ENCODE results near the gene MMP20.

MMP20 gene

GRCh38 chr11:102552447-102553194 lies 72.5 kb downstream of the MMP20 start:
- H3K9me3 ChIP-seq (ENCODE audit: control insufficient read depth, low read length) = no peaks in the 10 kb centered on the region
- H3K27ac ChIP-seq = no peak overlapping the region
- H3K4me1 ChIP-seq = no peaks in the 10 kb centered on the region
- no peak overlapping the region for H3K4me3 ChIP-seq (ENCODE audit: low read depth, low read length)
- H3K4me2 ChIP-seq (ENCODE audit: low read length) = no peak overlapping the region
- H2AFZ ChIP-seq = no peak overlapping the region
- no peak overlapping the region for H3K9ac ChIP-seq
- TF ChIP-seq, protein P1, sequence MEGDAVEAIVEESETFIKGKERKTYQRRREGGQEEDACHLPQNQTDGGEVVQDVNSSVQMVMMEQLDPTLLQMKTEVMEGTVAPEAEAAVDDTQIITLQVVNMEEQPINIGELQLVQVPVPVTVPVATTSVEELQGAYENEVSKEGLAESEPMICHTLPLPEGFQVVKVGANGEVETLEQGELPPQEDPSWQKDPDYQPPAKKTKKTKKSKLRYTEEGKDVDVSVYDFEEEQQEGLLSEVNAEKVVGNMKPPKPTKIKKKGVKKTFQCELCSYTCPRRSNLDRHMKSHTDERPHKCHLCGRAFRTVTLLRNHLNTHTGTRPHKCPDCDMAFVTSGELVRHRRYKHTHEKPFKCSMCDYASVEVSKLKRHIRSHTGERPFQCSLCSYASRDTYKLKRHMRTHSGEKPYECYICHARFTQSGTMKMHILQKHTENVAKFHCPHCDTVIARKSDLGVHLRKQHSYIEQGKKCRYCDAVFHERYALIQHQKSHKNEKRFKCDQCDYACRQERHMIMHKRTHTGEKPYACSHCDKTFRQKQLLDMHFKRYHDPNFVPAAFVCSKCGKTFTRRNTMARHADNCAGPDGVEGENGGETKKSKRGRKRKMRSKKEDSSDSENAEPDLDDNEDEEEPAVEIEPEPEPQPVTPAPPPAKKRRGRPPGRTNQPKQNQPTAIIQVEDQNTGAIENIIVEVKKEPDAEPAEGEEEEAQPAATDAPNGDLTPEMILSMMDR (IDR thresholded peaks at IDR 0.05) = no peak
- no peaks in the 10 kb centered on the region for H3K36me3 ChIP-seq (ENCODE audit: control insufficient read depth, insufficient read depth, low read length)
- no peaks in the 10 kb centered on the region for H3K79me2 ChIP-seq
- H3K27me3 ChIP-seq (ENCODE audit: control insufficient read depth, insufficient read depth, low read length) = no peaks in the 10 kb centered on the region

DNA sequence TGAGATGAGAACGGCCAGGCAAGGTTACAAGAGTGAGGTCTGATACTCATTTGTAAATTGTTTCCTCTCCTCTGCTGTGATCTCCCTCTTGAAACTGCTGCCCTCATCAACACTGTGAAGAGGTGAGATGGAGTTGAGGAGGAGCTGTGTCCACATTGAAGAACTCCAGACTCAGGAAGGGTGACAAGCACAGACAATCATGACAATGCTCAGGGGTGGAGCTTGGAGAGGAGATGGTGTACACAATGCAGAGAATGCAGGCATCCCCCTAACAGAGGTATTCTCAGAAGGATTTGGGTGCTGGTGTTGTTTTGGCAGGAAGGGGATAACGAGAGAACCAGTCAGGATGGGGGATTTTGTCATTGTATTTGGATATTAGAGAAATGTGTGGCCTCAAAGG lies 73.1 kb downstream of the MMP20 start:
- Histone ChIP-seq H3K9ac (no peak overlapping the region), H3K4me1 (no peaks in the 10 kb centered on the region), H3K9me3 (ENCODE audit: control insufficient read depth, low read length) (no peaks in the 10 kb centered on the region), H3K36me3 (ENCODE audit: control insufficient read depth, insufficient read depth, low read length) (no peaks in the 10 kb centered on the region), H3K4me3 (ENCODE audit: low read depth, low read length) (no peak overlapping the region), H3K79me2 (no peaks in the 10 kb centered on the region), H3K4me2 (ENCODE audit: low read length) (no peak overlapping the region), H2AFZ (no peak overlapping the region), H3K27ac (no peak overlapping the region), H3K27me3 (ENCODE audit: control insufficient read depth, insufficient read depth, low read length) (no peaks in the 10 kb centered on the region)
- TF ChIP-seq, protein P1 (IDR thresholded peaks at IDR 0.05) = no peak

DNA sequence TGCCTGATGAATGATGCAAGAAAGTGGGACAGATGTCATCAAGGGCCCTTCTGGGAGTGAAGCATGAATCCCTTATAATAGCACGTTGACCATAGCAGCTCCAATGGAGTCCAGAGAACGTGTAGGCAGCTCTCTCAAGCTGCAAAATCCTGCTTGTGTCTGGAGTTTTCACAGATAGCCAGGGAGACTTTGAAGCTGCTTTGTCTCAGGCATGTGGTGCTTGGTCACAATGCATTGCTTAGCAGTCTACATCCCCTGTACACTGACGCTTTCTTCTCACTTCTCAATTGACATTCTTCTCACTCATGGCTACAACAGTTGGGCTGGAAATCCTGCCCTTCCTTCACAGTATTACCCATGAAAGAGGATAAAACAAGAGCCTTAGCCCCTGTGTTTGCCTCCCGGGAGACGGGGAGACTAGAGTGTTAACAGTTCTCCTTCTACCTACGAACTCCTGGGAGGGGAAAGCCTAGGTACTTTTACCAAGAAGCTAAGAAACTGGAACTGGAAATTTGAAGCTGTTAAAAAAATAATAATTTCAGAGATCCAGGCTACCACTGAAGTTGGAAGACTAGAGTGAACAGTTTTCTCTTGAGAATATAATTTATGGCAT lies 73.9 kb downstream of the MMP20 start:
- H3K4me3 ChIP-seq (ENCODE audit: low read depth, low read length) = no peak overlapping the region
- H3K79me2 ChIP-seq = no peaks in the 10 kb centered on the region
- no peaks in the 10 kb centered on the region for H3K9me3 ChIP-seq (ENCODE audit: control insufficient read depth, low read length)
- H2AFZ ChIP-seq = no peak overlapping the region
- H3K4me1 ChIP-seq = no peaks in the 10 kb centered on the region
- no peaks in the 10 kb centered on the region for H3K27me3 ChIP-seq (ENCODE audit: control insufficient read depth, insufficient read depth, low read length)
- TF ChIP-seq, protein P1 (IDR thresholded peaks at IDR 0.05) = no peak
- H3K27ac ChIP-seq = no peak overlapping the region
- no peak overlapping the region for H3K9ac ChIP-seq
- no peak overlapping the region for H3K4me2 ChIP-seq (ENCODE audit: low read length)
- no peaks in the 10 kb centered on the region for H3K36me3 ChIP-seq (ENCODE audit: control insufficient read depth, insufficient read depth, low read length)

- no peaks in the 10 kb centered on the region for H3K9me3 ChIP-seq (ENCODE audit: control insufficient read depth, low read length)
- peaks cover 6% of the 10 kb centered on the region for H3K4me1 ChIP-seq
- H3K36me3 ChIP-seq (ENCODE audit: control insufficient read depth, insufficient read depth, low read length) = no peaks in the 10 kb centered on the region
- no peak overlapping the region for H2AFZ ChIP-seq
- no peaks in the 10 kb centered on the region for H3K27me3 ChIP-seq (ENCODE audit: control insufficient read depth, insufficient read depth, low read length)
- H3K27ac ChIP-seq = no peak overlapping the region
- H3K4me2 ChIP-seq (ENCODE audit: low read length) = no peak overlapping the region
- no peaks in the 10 kb centered on the region for H3K79me2 ChIP-seq
- no peak overlapping the region for H3K4me3 ChIP-seq (ENCODE audit: low read depth, low read length)
- TF ChIP-seq, protein P1 (IDR thresholded peaks at IDR 0.05) = no peak
- no peak overlapping the region for H3K9ac ChIP-seq
Measured at GRCh38 chr11:102546923-102547471, 78.1 kb downstream of the MMP20 start.
